HG02571 (cell line): ENCODE results near the gene FGFRL1.

ENCODE experiments used
- ATAC-seq: cut with Tn5 transposase; IDR thresholded peaks from one replicate; pipeline ENCODE4 v1.9.1; 2021; ENCODE audit warnings: mild to moderate bottlenecking, moderate library complexity; ENCODE audit not compliant: unreplicated experiment

Gene FGFRL1

GRCh38 chr4:1021386-1022050, 10.1 kb downstream of the FGFRL1 start:
- peak; percentile 63 for ATAC-seq

DNA sequence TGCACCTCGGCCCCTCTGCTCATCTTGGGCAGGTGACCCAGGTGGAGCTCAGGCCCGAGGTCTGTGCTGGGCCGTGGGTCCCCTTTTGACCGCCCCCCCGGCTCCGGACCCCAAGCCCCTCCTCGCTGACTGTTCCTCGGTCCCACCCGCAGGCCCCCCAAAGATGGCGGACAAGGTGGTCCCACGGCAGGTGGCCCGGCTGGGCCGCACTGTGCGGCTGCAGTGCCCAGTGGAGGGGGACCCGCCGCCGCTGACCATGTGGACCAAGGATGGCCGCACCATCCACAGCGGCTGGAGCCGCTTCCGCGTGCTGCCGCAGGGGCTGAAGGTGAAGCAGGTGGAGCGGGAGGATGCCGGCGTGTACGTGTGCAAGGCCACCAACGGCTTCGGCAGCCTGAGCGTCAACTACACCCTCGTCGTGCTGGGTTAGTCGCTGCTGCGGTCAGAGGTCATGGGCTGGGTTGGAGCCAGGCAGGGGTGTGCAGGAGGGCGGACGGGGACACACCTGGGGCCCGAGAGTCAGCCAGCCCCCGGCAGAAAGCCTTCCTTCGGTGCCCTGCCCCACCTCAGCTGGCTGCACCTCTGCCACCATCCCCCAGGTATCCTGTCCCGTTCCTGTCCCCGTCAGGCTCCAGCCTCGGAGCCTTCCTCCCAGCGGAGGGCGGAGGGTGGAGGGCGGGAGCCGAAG, 10.8 kb downstream of the FGFRL1 start:
- ATAC-seq: no peak

GRCh38 chr4:1022739-1023066, 11.3 kb downstream of the FGFRL1 start:
- no peak for ATAC-seq

DNA sequence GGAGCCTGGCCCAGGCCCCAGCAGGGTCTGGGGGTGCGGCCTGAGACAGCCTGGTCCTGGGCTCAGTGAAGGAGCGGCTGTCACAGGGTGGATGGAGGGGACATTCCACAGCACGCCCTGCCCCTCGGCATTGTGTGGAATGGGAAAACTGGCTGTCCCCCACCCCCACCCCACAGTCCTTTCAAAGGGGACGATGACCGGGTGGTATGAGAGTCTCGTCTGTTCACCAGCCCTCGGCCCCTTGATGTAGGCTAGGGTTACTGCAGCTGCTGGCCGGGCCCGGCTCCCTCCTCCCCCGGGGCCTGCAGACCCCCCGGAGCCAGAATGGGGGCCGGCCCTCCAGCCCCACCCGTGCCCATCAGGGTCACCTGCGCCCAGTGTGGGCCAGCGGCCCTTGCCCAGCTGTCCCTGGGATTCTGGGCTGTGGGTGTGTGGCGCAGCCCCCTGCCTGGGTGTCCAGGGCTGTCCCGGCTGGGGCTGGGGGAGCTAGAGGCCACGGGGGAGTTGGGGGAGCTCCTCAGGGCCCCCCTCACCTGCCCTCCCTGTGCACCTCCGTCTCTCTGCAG, 11.7 kb downstream of the FGFRL1 start:
- no peak for ATAC-seq

GRCh38 chr4:1023895-1024740, 12.7 kb downstream of the FGFRL1 start:
- no peak for ATAC-seq

- no peak for ATAC-seq
Measured at GRCh38 chr4:1024882-1025545, 13.6 kb downstream of the FGFRL1 start.

DNA sequence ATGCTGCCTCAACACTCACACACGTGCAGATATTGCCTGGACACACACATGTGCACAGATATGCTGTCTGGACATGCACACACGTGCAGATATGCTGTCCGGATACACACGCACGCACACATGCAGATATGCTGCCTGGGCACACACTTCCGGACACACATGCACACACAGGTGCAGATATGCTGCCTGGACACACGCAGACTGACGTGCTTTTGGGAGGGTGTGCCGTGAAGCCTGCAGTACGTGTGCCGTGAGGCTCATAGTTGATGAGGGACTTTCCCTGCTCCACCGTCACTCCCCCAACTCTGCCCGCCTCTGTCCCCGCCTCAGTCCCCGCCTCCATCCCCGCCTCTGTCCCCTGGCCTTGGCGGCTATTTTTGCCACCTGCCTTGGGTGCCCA, 14.7 kb downstream of the FGFRL1 start:
- ATAC-seq: peak; percentile 53

GRCh38 chr4:1027219-1027914, 15.9 kb downstream of the FGFRL1 start:
- ATAC-seq: no peak

DNA sequence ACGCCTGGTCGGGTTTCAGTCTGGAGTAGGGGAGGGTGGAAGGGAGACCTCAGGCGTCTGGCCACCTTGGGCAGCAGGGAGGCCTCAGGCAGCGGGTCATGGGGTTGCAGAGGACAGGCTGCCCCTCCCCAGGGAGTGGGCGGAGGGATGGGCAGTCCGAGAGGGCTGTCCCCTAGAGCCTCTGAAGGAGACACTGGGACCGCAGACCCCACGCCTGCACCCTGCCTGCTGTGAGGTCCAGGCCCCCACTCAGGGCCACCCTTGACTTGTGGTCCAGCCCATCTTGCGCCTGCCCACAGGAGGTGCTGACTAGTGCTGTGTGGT, 16.5 kb downstream of the FGFRL1 start:
- no peak for ATAC-seq

DNA sequence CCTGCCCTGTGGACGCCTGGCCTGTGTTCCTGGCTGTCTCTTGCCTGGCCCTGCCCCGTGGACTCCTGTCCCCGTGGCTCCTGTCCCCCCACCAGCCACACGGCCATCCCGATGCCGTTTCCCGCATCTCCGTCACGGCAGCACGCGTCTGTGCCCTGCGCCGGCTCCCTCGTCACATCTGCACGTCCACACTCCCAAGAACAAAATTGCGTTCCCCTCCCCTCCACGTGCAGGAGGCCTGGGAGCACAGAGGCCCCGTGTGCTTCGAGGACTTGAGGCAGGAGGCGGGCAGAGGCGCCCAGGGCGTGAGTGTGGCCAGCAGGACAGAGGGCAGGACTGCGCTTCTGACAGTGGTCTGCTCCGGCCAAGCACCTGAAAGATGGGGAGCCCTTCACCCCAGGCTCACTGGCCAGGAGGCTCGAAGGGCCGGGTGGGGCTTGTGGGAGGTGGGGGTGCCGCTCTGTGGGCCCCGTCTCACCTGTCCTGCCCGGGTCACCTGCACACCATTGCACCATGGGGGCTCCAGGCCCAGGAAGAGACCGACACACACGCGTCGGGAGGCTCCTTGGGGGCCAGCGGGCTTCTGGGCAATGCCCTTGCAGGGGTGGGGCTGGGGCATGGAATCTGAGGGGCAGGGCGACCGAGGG, 17.3 kb downstream of the FGFRL1 start:
- no peak for ATAC-seq

DNA sequence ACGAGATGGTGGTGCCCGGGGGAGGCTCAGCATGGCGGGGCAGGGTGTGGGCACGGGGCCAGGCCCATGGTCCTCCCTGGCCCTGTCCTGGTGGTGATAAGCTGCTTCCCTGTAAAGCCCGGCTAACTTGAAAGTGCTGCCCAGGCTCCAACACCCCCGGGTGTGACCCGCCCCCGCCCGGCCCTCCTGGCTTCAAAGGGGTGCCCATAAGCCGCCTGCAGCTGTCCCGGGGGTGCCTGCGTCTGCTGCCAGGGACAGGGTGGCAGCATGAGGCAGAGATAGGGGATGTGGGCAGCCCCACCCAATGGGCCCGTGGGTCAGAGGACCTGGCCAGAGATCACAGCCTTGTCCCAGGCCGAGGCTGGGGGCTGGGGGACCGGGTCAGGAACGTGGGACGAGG, 18.1 kb downstream of the FGFRL1 start:
- no peak for ATAC-seq

GRCh38 chr4:1030031-1030430, 18.6 kb downstream of the FGFRL1 start:
- ATAC-seq: no peak

DNA sequence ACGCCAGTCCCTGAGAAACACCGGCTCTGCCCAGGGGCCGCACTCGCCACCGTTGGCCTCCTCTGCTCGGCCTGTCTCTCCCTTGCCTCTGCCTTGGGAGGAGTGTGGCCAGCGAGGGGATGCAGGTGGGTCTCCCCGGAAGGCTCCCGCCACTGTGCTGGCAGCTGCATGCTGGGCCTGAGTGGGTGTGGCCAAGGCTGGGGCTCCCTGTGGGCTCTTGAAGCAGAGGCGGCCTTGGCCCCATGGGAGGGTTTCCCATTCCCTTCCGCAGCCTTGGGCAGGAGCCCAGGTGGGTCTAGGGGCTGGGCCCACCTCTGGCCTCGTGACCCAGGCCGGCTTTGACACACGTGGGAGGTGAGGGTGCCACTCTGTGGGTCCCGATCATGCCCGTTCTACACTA, 19.1 kb downstream of the FGFRL1 start:
- no peak for ATAC-seq

DNA sequence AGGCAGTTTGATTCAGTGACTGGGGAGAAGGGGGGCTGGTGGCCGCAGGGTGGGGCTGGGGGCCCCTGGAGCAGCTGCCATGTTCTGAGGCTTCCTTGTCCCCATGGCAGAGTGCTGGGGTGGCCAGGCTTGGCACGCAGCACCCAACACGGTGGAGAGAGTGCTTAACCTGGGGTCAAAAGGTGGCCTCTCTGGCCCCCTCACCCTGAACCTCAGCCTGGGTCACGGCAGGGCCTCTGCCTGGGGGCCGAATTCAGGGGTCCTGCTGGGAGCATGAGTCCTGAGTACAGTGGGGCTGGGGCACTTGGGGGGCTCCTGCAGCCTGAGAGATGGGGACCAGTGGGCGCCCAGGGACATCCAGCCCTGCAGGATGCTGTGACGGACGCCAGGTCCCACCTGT, 19.9 kb downstream of the FGFRL1 start:
- ATAC-seq: no peak

DNA sequence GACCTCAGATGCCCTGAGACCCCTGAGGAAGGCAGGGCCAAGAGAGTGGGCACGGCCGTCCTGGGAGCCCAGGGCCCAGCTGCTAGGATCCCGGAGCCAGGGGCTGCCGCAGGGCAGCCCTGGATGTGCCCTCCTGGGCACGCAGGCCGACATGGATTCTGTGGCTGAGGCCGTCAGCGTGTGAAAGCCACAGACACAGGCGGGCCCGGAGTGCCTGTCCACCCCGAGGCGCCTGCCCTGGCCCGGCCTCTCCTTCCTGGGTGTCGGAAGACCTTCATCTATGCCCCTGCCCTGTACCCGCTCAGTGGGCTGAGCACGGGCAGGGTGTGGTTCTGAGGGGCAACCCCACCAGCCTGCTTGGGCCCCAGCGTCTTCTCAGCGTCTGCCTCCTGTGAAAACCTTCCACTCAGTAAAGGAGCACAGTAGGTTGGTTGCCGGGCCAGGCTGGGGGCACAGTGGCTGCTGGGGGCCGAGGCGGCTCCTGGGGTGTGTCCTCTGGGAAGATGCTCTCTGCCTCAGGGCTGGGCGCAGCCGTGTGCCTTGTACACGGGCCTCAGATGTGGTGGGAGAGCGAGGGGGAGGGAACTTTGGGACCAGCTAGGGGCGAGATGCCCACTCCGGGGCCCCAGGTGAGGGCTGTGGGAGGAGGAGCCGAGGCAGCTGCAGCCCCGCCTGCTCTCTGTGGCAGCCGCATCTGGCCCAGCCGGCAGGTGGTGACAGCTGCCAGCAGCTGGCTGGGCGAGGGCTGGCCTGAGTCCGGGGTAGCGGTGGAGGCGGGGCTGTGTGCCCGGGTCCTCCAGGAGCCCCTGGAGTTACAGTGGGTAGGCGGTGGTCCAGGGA, 20.8 kb downstream of the FGFRL1 start:
- no peak for ATAC-seq

- no peak for ATAC-seq
Measured at GRCh38 chr4:1032861-1033260, 21.4 kb downstream of the FGFRL1 start.

GRCh38 chr4:1033840-1034551, 22.6 kb downstream of the FGFRL1 start:
- no peak for ATAC-seq

DNA sequence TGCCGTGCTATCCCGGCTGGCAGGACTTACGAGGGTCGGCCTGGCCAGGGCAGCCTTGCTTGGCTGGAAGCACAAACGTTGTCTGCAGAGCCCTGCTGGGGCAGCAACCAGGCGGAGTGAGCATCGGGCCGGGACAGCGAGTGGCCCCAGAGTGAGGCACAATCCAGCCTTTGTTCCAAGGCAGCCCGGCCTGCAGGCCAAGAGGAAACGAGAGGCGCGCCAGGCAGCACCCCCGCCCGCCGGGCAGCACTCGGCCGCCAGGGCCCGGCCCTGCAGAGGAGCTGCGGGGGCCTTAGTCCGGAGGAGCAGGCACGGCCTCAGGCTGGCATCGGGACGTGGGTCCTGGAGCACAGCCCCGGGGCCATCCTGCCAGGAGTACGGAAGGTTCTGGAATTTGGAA, 24.1 kb downstream of the FGFRL1 start:
- no peak for ATAC-seq

DNA sequence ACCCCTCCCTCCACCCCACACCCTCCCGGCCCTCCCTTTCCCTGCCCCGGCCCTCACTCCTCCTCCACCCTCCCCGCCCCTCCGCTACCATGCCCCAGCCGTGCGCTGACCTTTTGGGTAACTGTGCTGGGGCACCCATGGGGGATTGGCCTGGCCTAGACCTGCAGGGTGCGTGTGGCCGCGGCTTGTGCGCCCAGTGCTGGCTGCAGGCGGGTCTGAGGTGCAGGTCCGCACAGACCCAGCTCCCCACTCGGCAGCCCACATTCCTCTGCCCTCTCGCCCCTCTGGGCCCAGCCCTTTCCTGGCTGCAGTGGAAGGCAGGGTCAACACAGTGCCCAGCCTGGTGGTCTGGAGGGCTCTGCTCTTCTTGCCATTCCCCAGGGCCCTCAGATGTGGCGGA, 24.7 kb downstream of the FGFRL1 start:
- no peak for ATAC-seq
